ENCODE data around the gene VEZF1. TPM values are rescaled to one million over a fixed set of nuclear protein-coding genes. Genes with fewer than 3 reads are reported as not detected.

VEZF1 gene
- total and polyA plus RNA-seq, 12 donors: 17.5 to 81.2 (median 60.7) TPM

- no peak overlapping the region for H3K27ac ChIP-seq
- no peak for TF ChIP-seq CTCF (IDR thresholded peaks at IDR 0.05)
- no peak for DNase-seq
- H3K36me3 ChIP-seq: peaks cover 0 to 61% (median 11%) of the 10 kb centered on the region in 9 donors
- no peaks in the 10 kb centered on the region for H3K27me3 ChIP-seq
- 90 to 91% methylated on average over 3 of the region's 3 CpGs for WGBS, 2 donors
- no peak overlapping the region for H3K4me3 ChIP-seq
- no peaks in the 10 kb centered on the region for H3K9me3 ChIP-seq
- H3K4me1 ChIP-seq: peaks cover 3 to 65% (median 38%) of the 10 kb centered on the region in 9 donors
- ATAC-seq: no peak
- intact Hi-C loops (cut with DNase I): loop anchor here in 4 of 10 donors (2.0 to 10.0 kb wide), 5 partner anchors 120 to 882 kb away; no protein-coding TSS in a partner anchor
Observed at GRCh38 chr17:57997085-57997809, 9.2 kb upstream of the VEZF1 start.

GRCh38 chr17:57995076-57995956 lies 7.3 kb upstream of the VEZF1 start:
- WGBS, 2 donors: 32 to 35% methylated on average over 4 of the region's 4 CpGs
- Histone ChIP-seq H3K27me3 (no peaks in the 10 kb centered on the region), H3K9me3 (no peaks in the 10 kb centered on the region), H3K4me1 (peaks cover 3 to 64% (median 36%) of the 10 kb centered on the region in 9 donors), H3K4me3 (no peak overlapping the region), H3K36me3 (peaks cover 0 to 42% (median 10%) of the 10 kb centered on the region in 9 donors), H3K27ac (peak overlapping the region in 8 of 10 donors; percentile 14 to 59 (median 35))
- DNase-seq (peak; percentile 29 to 76), ATAC-seq (peak; percentile 88 to 92 (median 90))
- TF ChIP-seq CTCF (IDR thresholded peaks at IDR 0.05): peak; percentile 37 to 75 (median 70)
- intact Hi-C loops (cut with DNase I): loop anchor here in 9 of 10 donors (1.0 to 10.0 kb wide), 8 partner anchors 103 to 881 kb away; no protein-coding TSS in a partner anchor

- 15 to 27% methylated on average over 2 of the region's 2 CpGs for WGBS, 2 donors
- Histone ChIP-seq H3K9me3 (no peaks in the 10 kb centered on the region), H3K36me3 (peaks cover 0 to 33% (median 9%) of the 10 kb centered on the region in 9 donors), H3K4me3 (no peak overlapping the region), H3K4me1 (peaks cover 5 to 63% (median 45%) of the 10 kb centered on the region in 9 donors), H3K27me3 (no peaks in the 10 kb centered on the region), H3K27ac (peak overlapping the region in 6 of 10 donors; percentile 14 to 59 (median 38))
- TF ChIP-seq CTCF (IDR thresholded peaks at IDR 0.05): no peak
- intact Hi-C loops (cut with DNase I): loop anchor here in 8 of 10 donors (2.0 to 10.0 kb wide), 7 partner anchors 102 to 880 kb away; no protein-coding TSS in a partner anchor
- DNase-seq (no peak), ATAC-seq (peak in 4 of 8 donors; percentile 14 to 52 (median 44))
Observed at GRCh38 chr17:57994436-57994835, 6.4 kb upstream of the VEZF1 start.
